ENCODE results near the gene C1D.

The C1D gene

GRCh38 chr2:68057658-68058396 lies 5.0 kb downstream of the C1D start:
- no peak for DNase-seq (ENCODE audit: low read depth in 2 of 2)

GRCh38 chr2:68052717-68053422 lies 9.9 kb downstream of the C1D start:
- DNase-seq (ENCODE audit: low read depth in 2 of 2), result no peak

- no peak for DNase-seq (ENCODE audit: low read depth in 2 of 2)
These were observed 12.5 kb downstream of the C1D start for GRCh38 chr2:68050353-68050752.

- no peak for DNase-seq (ENCODE audit: low read depth in 2 of 2)
These were observed 16.1 kb downstream of the C1D start for GRCh38 chr2:68046642-68047240.

- DNase-seq (ENCODE audit: low read depth in 2 of 2), result no peak
These were observed 16.6 kb downstream of the C1D start for GRCh38 chr2:68046224-68046623.

GRCh38 chr2:68045342-68045741 lies 17.5 kb downstream of the C1D start:
- DNase-seq (ENCODE audit: low read depth in 2 of 2), result no peak

- no peak for DNase-seq (ENCODE audit: low read depth in 2 of 2)
These were observed 18.7 kb downstream of the C1D start for GRCh38 chr2:68044099-68044498.

GRCh38 chr2:68043695-68044094 lies 19.1 kb downstream of the C1D start:
- no peak for DNase-seq (ENCODE audit: low read depth in 2 of 2)

- DNase-seq (ENCODE audit: low read depth in 2 of 2), result no peak
These were observed 19.8 kb downstream of the C1D start for GRCh38 chr2:68043032-68043431.

- DNase-seq (ENCODE audit: low read depth in 2 of 2), result no peak
These were observed 21.0 kb downstream of the C1D start for GRCh38 chr2:68041704-68042245.

- DNase-seq (ENCODE audit: low read depth in 2 of 2), result no peak
These were observed 22.7 kb downstream of the C1D start for GRCh38 chr2:68040078-68040477.

GRCh38 chr2:68039317-68039716 lies 23.5 kb downstream of the C1D start:
- DNase-seq (ENCODE audit: low read depth in 2 of 2), result no peak

- no peak for DNase-seq (ENCODE audit: low read depth in 2 of 2)
These were observed 30.1 kb downstream of the C1D start for GRCh38 chr2:68032702-68033101.

GRCh38 chr2:68031542-68032160 lies 31.2 kb downstream of the C1D start:
- no peak for DNase-seq (ENCODE audit: low read depth in 2 of 2)

- no peak for DNase-seq (ENCODE audit: low read depth in 2 of 2)
These were observed 31.8 kb downstream of the C1D start for GRCh38 chr2:68031043-68031442.

- DNase-seq (ENCODE audit: low read depth in 2 of 2), result no peak
These were observed 32.3 kb downstream of the C1D start for GRCh38 chr2:68030529-68030928.

GRCh38 chr2:68027959-68028358 lies 34.8 kb downstream of the C1D start:
- no peak for DNase-seq (ENCODE audit: low read depth in 2 of 2)

- no peak for DNase-seq (ENCODE audit: low read depth in 2 of 2)
These were observed 38.4 kb downstream of the C1D start for GRCh38 chr2:68024450-68024849.

- DNase-seq (ENCODE audit: low read depth in 2 of 2), result no peak
These were observed 38.9 kb downstream of the C1D start for GRCh38 chr2:68023904-68024303.

- DNase-seq (ENCODE audit: low read depth in 2 of 2), result no peak
These were observed 44.1 kb downstream of the C1D start for GRCh38 chr2:68018727-68019126.

- no peak for DNase-seq (ENCODE audit: low read depth in 2 of 2)
These were observed 53.3 kb downstream of the C1D start for GRCh38 chr2:68009526-68009925.

- DNase-seq (ENCODE audit: low read depth in 2 of 2), result no peak
These were observed 62.5 kb downstream of the C1D start for GRCh38 chr2:68000170-68000825.

All from stimulated activated CD4-positive, alpha-beta T cell treated with anti-CD3 and anti-CD28 coated beads, Interleukin-4, amount 100 ng/mL, for 48 hours (primary cell).